OCI-LY1 (cell line): Measurements from ENCODE around the gene B9D1.

Experiments used
- H2AFZ ChIP-seq: fragments of 200-600 bp; sonication (generic), shearing (Covaris generic); 2 replicates; pipeline ENCODE4 v1.6.0; 2014; ENCODE audit warnings: antibody characterized with exemption, mild to moderate bottlenecking, low read length
- H3F3A ChIP-seq: fragments of 200-600 bp; sonication (generic), shearing (Covaris generic); 2 replicates; pipeline ENCODE4 v1.6.0; 2014; ENCODE audit warnings: mild to moderate bottlenecking, antibody characterized with exemption, low read length, moderate library complexity; ENCODE audit not compliant: insufficient read depth
- H3K27ac ChIP-seq: fragments of 200-600 bp; sonication (generic); 2 replicates; pipeline ENCODE4 v1.5.1; 2014; ENCODE audit warnings: low read length, mixed run types, mild to moderate bottlenecking, low read depth; ENCODE audit not compliant: poor library complexity, severe bottlenecking
- H3K27me3 ChIP-seq: fragments of 200-600 bp; sonication (generic); 2 replicates; pipeline ENCODE4 v1.6.0; 2014; ENCODE audit warnings: antibody characterized with exemption, mild to moderate bottlenecking, low read length, moderate library complexity; ENCODE audit not compliant: insufficient read depth
- H3K36me3 ChIP-seq: fragments of 200-600 bp; sonication (generic); 2 replicates; pipeline ENCODE4 v1.6.1; 2014; ENCODE audit warnings: mild to moderate bottlenecking, antibody characterized with exemption, low read length, moderate library complexity, mixed read lengths; ENCODE audit not compliant: insufficient read depth
- H3K4me1 ChIP-seq: fragments of 200-600 bp; sonication (generic); 2 replicates; pipeline ENCODE4 v1.5.1; 2014; ENCODE audit warnings: mild to moderate bottlenecking, low read length, moderate library complexity; ENCODE audit not compliant: insufficient read depth, severe bottlenecking
- H3K4me2 ChIP-seq: fragments of 200-600 bp; sonication (generic), shearing (Covaris generic); 2 replicates; pipeline ENCODE4 v1.6.1; 2014; ENCODE audit warnings: low read length
- H3K4me3 ChIP-seq: fragments of 200-600 bp; sonication (generic); 2 replicates; pipeline ENCODE4 v1.5.1; 2014; ENCODE audit warnings: low read length, low read depth, mild to moderate bottlenecking, mixed read lengths; ENCODE audit not compliant: poor library complexity, severe bottlenecking
- H3K79me2 ChIP-seq: fragments of 200-600 bp; shearing (Covaris generic); 2 replicates; pipeline ENCODE4 v1.6.1; 2016; ENCODE audit warnings: mixed run types, low read length, mixed read lengths; ENCODE audit not compliant: insufficient read depth
- H3K9ac ChIP-seq: fragments of 200-600 bp; sonication (generic), shearing (Covaris generic); 2 replicates; pipeline ENCODE4 v1.6.1; 2014; ENCODE audit warnings: mild to moderate bottlenecking, low read length, mixed read lengths
- H3K9me2 ChIP-seq: fragments of 200-600 bp; sonication (generic), shearing (Covaris generic); 2 replicates; pipeline ENCODE4 v1.6.1; 2014; ENCODE audit warnings: low read depth, mild to moderate bottlenecking, low read length, mixed read lengths
- H3K9me3 ChIP-seq: fragments of 200-600 bp; shearing (Covaris generic); 2 replicates; pipeline ENCODE4 v1.6.1; 2014; ENCODE audit warnings: low read length, mixed read lengths
- H4K20me1 ChIP-seq: fragments of 200-600 bp; sonication (generic), shearing (Covaris generic); 2 replicates; pipeline ENCODE4 v1.6.0; 2016; ENCODE audit warnings: mild to moderate bottlenecking, low read length; ENCODE audit not compliant: insufficient read depth
- CTCF ChIP-seq: fragments of 200-600 bp; sonication (generic), shearing (Covaris generic); IDR thresholded peaks from 2 replicates; pipeline ENCODE4 v1.5.1; 2017; ENCODE audit warnings: mild to moderate bottlenecking, antibody characterized with exemption, low read length, moderate library complexity, mixed read lengths
- EZH2 ChIP-seq: fragments of 200-600 bp; sonication (generic), shearing (Covaris generic); IDR thresholded peaks from 2 replicates; pipeline ENCODE4 v1.8.0; 2017; ENCODE audit warnings: borderline replicate concordance, mixed run types, mild to moderate bottlenecking, antibody characterized with exemption, low read length, moderate library complexity, mixed read lengths

The B9D1 gene

GRCh38 chr17:19328441-19329061, 34.0 kb downstream of the B9D1 start:
- Histone ChIP-seq H4K20me1 (no peaks in the 10 kb centered on the region), H3K9me2 (no peaks in the 10 kb centered on the region), H3K27me3 (peaks cover 9% of the 10 kb centered on the region; the same call in 1 of the 2 replicates), H3K79me2 (no peaks in the 10 kb centered on the region), H2AFZ (no peak overlapping the region), H3K27ac (no peak overlapping the region), H3K9me3 (0 out of 2 replicates have a peak, but pooled peaks cover 6% of the 10 kb centered on the region), H3K4me2 (no peak overlapping the region), H3K4me1 (no peaks in the 10 kb centered on the region), H3F3A (no peaks in the 10 kb centered on the region), H3K9ac (no peak overlapping the region), H3K4me3 (no peak overlapping the region), H3K36me3 (0 out of 2 replicates have a peak, but pooled peaks cover 4% of the 10 kb centered on the region)
- TF ChIP-seq EZH2 (no peak), CTCF (no peak)

- Histone ChIP-seq H3K9ac (no peak overlapping the region), H3F3A (no peaks in the 10 kb centered on the region), H2AFZ (no peak overlapping the region), H3K4me3 (no peak overlapping the region), H3K27ac (no peak overlapping the region), H3K4me1 (no peaks in the 10 kb centered on the region), H3K27me3 (peaks cover 9% of the 10 kb centered on the region; the same call in 1 of the 2 replicates), H3K9me2 (no peaks in the 10 kb centered on the region), H3K4me2 (no peak overlapping the region), H3K36me3 (0 out of 2 replicates have a peak, but pooled peaks cover 4% of the 10 kb centered on the region), H3K9me3 (0 out of 2 replicates have a peak, but pooled peaks cover 6% of the 10 kb centered on the region), H3K79me2 (no peaks in the 10 kb centered on the region), H4K20me1 (no peaks in the 10 kb centered on the region)
- no peak for TF ChIP-seq EZH2
- TF ChIP-seq CTCF, result no peak
Measured at GRCh38 chr17:19327031-19327783, 35.3 kb downstream of the B9D1 start.

- no peaks in the 10 kb centered on the region for H3F3A ChIP-seq
- no peaks in the 10 kb centered on the region for H3K4me1 ChIP-seq
- no peaks in the 10 kb centered on the region for H4K20me1 ChIP-seq
- H2AFZ ChIP-seq, result no peak overlapping the region
- TF ChIP-seq CTCF (no peak), EZH2 (no peak)
- 0 out of 2 replicates have a peak, but pooled peaks cover 4% of the 10 kb centered on the region for H3K36me3 ChIP-seq
- H3K9me2 ChIP-seq, result no peaks in the 10 kb centered on the region
- H3K4me2 ChIP-seq, result no peak overlapping the region
- H3K4me3 ChIP-seq, result no peak overlapping the region
- H3K27me3 ChIP-seq, result peaks cover 9% of the 10 kb centered on the region; the same call in 1 of the 2 replicates
- H3K9me3 ChIP-seq, result 0 out of 2 replicates have a peak, but pooled peaks cover 6% of the 10 kb centered on the region
- H3K9ac ChIP-seq, result no peak overlapping the region
- H3K79me2 ChIP-seq, result no peaks in the 10 kb centered on the region
- H3K27ac ChIP-seq, result no peak overlapping the region
Measured at GRCh38 chr17:19325542-19325941, 37.0 kb downstream of the B9D1 start.
